HepG2 (cell line): ENCODE data around the gene BBC3. TPM values are rescaled to one million over a fixed set of nuclear protein-coding genes. Genes with fewer than 3 reads are reported as not detected.

ENCODE experiments used
- ARNT2 ChIP-seq: sonication (generic); formaldehyde crosslinking; IDR thresholded peaks from 2 replicates; pipeline ENCODE4 v1.8.0; 2022; ENCODE audit warnings: mild to moderate bottlenecking, low read depth, missing genetic modification reagents, moderate library complexity
- ATF7-NPFF ChIP-seq: sonication (generic); formaldehyde crosslinking; IDR thresholded peaks from 2 replicates; pipeline ENCODE4 v1.8.1; 2023; ENCODE audit warnings: mild to moderate bottlenecking, low read depth, missing genetic modification reagents, moderate library complexity
- ISX ChIP-seq: sonication (generic); formaldehyde crosslinking; conservative IDR thresholded peaks from 2 replicates; pipeline ENCODE4 v1.5.0; 2020; ENCODE audit warnings: missing genetic modification reagents
- KMT2B ChIP-seq: IDR thresholded peaks from 2 replicates; pipeline ENCODE4 v1.6.1; 2016; ENCODE audit warnings: missing genetic modification reagents, missing compliant biosample characterization
- NR2F6 ChIP-seq, 2 experiments: IDR thresholded peaks; 2 replicates each; pipeline ENCODE4 v1.6.1; 2016; ENCODE audit warnings: antibody characterized with exemption in 1 of 2, mild to moderate bottlenecking in 1 of 2
- RAD21 ChIP-seq: fragments of 450-650 bp; formaldehyde crosslinking; IDR thresholded peaks from 2 replicates; pipeline ENCODE4 v1.5.0; 2020; ENCODE audit warnings: mild to moderate bottlenecking
- RERE ChIP-seq: IDR thresholded peaks from 2 replicates; pipeline ENCODE4 v1.6.1; 2016; ENCODE audit warnings: low read depth, missing genetic modification reagents, missing compliant biosample characterization
- SNAPC4 ChIP-seq: sonication (generic); formaldehyde crosslinking; IDR thresholded peaks from 2 replicates; pipeline ENCODE4 v1.4.0; 2020; ENCODE audit warnings: mild to moderate bottlenecking, missing genetic modification reagents
- ZFAT ChIP-seq: sonication (generic); formaldehyde crosslinking; conservative IDR thresholded peaks from 2 replicates; pipeline ENCODE4 v1.8.1; 2023; ENCODE audit warnings: missing genetic modification reagents, inconsistent platforms
- ZNF251 ChIP-seq: sonication (generic); formaldehyde crosslinking; IDR thresholded peaks from 2 replicates; pipeline ENCODE4 v1.9.0; 2021; ENCODE audit warnings: mild to moderate bottlenecking, missing genetic modification reagents
- ZNF430 ChIP-seq: sonication (generic); formaldehyde crosslinking; IDR thresholded peaks from 2 replicates; pipeline ENCODE4 v1.9.0; 2021; ENCODE audit warnings: mild to moderate bottlenecking, missing genetic modification reagents
- ZNF569 ChIP-seq: sonication (generic); formaldehyde crosslinking; IDR thresholded peaks from 2 replicates; pipeline ENCODE4 v1.5.0; 2020; ENCODE audit warnings: mild to moderate bottlenecking, missing genetic modification reagents, moderate library complexity, borderline replicate concordance
- ZNF800 ChIP-seq: sonication (generic); formaldehyde crosslinking; IDR thresholded peaks from 2 replicates; pipeline ENCODE4 v1.4.0; 2020; ENCODE audit warnings: missing genetic modification reagents
- polyA plus RNA-seq, 8 experiments: library from polyadenylated mRNA; depleted of rRNA in 3 of 8; stranded (reverse) in 7 of 8; unstranded in 1 of 8; fragments of >200 nt; fragmentation: Illumina TruSeq in 4 of 8; extraction: Trizol in 4 of 8; gene quantifications; 2 replicates each; pipeline versions ENCODE4 v1.2.1 to v1.2.3, GENCODE V29; 2011 to 2016; ENCODE audit warnings: low read depth in 4 of 8, missing spikeins in 1 of 8, mixed read lengths in 1 of 8; ENCODE audit not compliant: insufficient read depth in 1 of 8
- total RNA-seq, 5 experiments: library from RNA; depleted of rRNA; stranded (reverse); fragments of >200 nt; fragmentation: Illumina TruSeq; extraction: Trizol; gene quantifications; 2 replicates each; pipeline ENCODE4 v1.2.3, GENCODE V29; 2016; ENCODE audit warnings: low read depth in 1 of 5
- TF ChIP-seq, protein P1 (sequence below): IDR thresholded peaks from 2 replicates; pipeline ENCODE4 v1.6.1; 2016; ENCODE audit warnings: missing compliant biosample characterization, missing genetic modification reagents, borderline replicate concordance

The BBC3 gene
- total and polyA plus RNA-seq, 2 of the 13 experiments (the other 11 are each of a cell fraction or from before 2014, with no cell fraction given): 6.1 to 8.8 TPM

- TF ChIP-seq RERE (CRISPR knock-in tag) (no peak), KMT2B (CRISPR knock-in tag) (no peak), SNAPC4 (no peak), ARNT2 (CRISPR knock-in tag) (peak; percentile 88; the same call in 1 of the 2 replicates), ATF7-NPFF (CRISPR knock-in tag) (peak; percentile 87), RAD21 (CRISPR knock-in tag) (no peak), ZNF251 (0 out of 2 replicates have a peak, but pooled peaks have one; percentile 3), ISX (CRISPR knock-in tag) (no peak), ZNF430 (CRISPR knock-in tag) (no peak; the same call in 1 of the 2 replicates), ZNF800 (no peak), ZFAT (CRISPR knock-in tag) (no peak), ZNF569 (CRISPR knock-in tag) (no peak), NR2F6 (IDR thresholded peaks at IDR 0.05) (no peak), NR2F6 (CRISPR knock-in tag; IDR thresholded peaks at IDR 0.05) (peak; percentile 26; the same call in 1 of the 2 replicates)
- TF ChIP-seq, protein P1, sequence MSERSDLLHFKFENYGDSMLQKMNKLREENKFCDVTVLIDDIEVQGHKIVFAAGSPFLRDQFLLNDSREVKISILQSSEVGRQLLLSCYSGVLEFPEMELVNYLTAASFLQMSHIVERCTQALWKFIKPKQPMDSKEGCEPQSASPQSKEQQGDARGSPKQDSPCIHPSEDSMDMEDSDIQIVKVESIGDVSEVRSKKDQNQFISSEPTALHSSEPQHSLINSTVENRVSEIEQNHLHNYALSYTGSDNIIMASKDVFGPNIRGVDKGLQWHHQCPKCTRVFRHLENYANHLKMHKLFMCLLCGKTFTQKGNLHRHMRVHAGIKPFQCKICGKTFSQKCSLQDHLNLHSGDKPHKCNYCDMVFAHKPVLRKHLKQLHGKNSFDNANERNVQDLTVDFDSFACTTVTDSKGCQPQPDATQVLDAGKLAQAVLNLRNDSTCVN (CRISPR knock-in tag): no peak
Observed at GRCh38 chr19:47231215-47232054, 436 bp upstream of the BBC3 start (continued).
